GM21529 (cell line): ENCODE results near the gene CAPSL.
"Not testable (repeated sequence)": the region's sequence is repeated elsewhere in the genome, so short reads cannot be mapped to it uniquely, and the experiment has no call there.

Experiments
- ATAC-seq: cut with Tn5 transposase; IDR thresholded peaks from one replicate; pipeline ENCODE4 v1.9.1; 2021; ENCODE audit not compliant: unreplicated experiment

The CAPSL gene

GRCh38 chr5:35877655-35878054 lies 60.8 kb downstream of the CAPSL start:
- ATAC-seq = no peak

- ATAC-seq = no peak
Observed at GRCh38 chr5:35876922-35877321, 61.5 kb downstream of the CAPSL start.

- no peak for ATAC-seq
Observed at GRCh38 chr5:35876454-35876853, 62.0 kb downstream of the CAPSL start.

GRCh38 chr5:35870605-35871004 lies 67.8 kb downstream of the CAPSL start:
- no peak for ATAC-seq

- ATAC-seq = no peak
Observed at GRCh38 chr5:35869685-35870277, 68.6 kb downstream of the CAPSL start.

GRCh38 chr5:35867998-35868397 lies 70.4 kb downstream of the CAPSL start:
- ATAC-seq = no peak

GRCh38 chr5:35863159-35863558 lies 75.3 kb downstream of the CAPSL start:
- ATAC-seq = peak; percentile 53

- no peak for ATAC-seq
Observed at GRCh38 chr5:35862126-35862525, 76.3 kb downstream of the CAPSL start.

- ATAC-seq = no peak
Observed at GRCh38 chr5:35861718-35862117, 76.7 kb downstream of the CAPSL start.

GRCh38 chr5:35860686-35861085 lies 77.7 kb downstream of the CAPSL start:
- no peak for ATAC-seq

- no peak for ATAC-seq
Observed at GRCh38 chr5:35859101-35859661, 79.2 kb downstream of the CAPSL start.

- ATAC-seq = no peak
Observed at GRCh38 chr5:35857606-35858205, 80.7 kb downstream of the CAPSL start.

GRCh38 chr5:35856765-35857351 lies 81.6 kb downstream of the CAPSL start, which contains the start of gene IL7R:
Gene IL7R (plus strand): TSS chr5:35856891. CDS start chr5:35856978, 87 bp downstream.
- ATAC-seq = no peak

GRCh38 chr5:35856186-35856764 lies 82.1 kb downstream of the CAPSL start:
- not testable (repeated sequence) for ATAC-seq

- ATAC-seq = no peak
Observed at GRCh38 chr5:35855187-35855586, 83.2 kb downstream of the CAPSL start.
